Measurements from ENCODE around the gene PPP1R2. TPM values are rescaled to one million over a fixed set of nuclear protein-coding genes. Genes with fewer than 3 reads are reported as not detected.

The PPP1R2 gene
- total and polyA plus RNA-seq, 9 of the 15 experiments (the other 6 are each of a cell fraction or from before 2014, with no cell fraction given): 9.4 to 115 (median 40.3) TPM

GRCh38 chr3:195468841-195469240 lies 74.3 kb downstream of the PPP1R2 start (continued):
- TF ChIP-seq, protein P1, sequence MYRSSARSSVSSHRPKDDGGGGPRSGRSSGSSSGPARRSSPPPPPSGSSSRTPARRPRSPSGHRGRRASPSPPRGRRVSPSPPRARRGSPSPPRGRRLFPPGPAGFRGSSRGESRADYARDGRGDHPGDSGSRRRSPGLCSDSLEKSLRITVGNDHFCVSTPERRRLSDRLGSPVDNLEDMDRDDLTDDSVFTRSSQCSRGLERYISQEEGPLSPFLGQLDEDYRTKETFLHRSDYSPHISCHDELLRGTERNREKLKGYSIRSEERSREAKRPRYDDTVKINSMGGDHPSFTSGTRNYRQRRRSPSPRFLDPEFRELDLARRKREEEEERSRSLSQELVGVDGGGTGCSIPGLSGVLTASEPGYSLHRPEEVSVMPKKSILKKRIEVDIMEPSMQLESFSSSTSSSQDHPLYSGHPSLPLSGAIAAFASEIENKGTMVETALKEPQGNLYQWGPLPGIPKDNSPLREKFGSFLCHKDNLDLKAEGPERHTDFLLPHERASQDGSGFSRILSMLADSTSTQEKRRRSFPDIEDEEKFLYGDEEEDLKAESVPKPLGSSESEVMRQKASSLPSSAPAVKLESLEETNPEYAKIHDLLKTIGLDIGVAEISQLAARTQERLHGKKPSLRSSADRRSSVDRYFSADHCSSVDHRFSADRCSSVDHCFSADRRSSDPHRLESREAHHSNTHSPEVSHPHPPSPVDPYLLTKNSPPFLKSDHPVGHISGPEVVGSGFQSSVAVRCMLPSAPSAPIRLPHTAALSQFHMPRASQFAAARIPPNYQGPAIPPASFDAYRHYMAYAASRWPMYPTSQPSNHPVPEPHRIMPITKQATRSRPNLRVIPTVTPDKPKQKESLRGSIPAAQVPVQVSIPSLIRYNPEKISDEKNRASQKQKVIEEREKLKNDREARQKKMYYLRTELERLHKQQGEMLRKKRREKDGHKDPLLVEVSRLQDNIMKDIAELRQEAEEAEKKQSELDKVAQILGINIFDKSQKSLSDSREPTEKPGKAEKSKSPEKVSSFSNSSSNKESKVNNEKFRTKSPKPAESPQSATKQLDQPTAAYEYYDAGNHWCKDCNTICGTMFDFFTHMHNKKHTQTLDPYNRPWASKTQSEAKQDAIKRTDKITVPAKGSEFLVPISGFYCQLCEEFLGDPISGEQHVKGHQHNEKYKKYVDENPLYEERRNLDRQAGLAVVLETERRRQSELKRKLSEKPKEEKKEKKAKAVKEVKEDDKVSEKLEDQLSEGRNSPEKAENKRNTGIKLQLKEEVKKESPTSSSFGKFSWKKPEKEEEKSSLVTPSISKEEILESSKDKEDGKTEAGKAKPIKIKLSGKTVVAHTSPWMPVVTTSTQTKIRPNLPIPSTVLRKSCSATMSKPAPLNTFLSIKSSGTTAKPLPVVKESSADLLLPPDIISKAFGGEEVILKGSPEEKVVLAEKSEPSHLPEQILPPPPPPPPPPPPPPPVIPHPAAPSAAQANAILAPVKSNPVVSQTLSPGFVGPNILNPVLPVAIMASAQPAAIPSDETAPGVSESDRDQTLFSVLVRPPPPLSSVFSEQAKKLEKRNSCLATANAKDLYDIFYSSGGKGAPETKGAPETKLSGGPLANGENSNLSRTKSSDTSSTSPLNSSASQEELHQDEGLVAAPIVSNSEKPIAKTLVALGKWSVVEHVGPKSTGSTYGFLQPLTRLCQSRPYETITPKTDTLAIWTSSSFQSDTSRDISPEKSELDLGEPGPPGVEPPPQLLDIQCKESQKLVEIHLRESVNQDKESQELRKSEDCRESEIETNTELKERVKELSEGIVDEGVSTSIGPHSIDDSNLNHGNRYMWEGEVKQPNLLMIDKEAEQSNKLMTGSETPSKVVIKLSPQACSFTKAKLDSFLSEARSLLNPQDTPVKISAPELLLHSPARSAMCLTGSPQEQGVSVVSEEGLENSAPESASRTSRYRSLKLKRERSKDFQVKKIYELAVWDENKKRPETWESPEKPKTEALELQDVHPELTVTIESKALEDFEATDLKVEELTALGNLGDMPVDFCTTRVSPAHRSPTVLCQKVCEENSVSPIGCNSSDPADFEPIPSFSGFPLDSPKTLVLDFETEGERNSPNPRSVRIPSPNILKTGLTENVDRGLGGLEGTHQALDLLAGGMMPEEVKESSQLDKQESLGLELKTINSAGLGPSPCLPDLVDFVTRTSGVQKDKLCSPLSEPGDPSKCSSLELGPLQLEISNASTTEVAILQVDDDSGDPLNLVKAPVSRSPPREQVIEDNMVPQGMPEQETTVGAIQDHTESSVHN (IDR thresholded peaks at IDR 0.05; ENCODE audit: borderline replicate concordance in 1 of 2, low read depth in 1 of 2): no peak
- TF ChIP-seq, protein P2, sequence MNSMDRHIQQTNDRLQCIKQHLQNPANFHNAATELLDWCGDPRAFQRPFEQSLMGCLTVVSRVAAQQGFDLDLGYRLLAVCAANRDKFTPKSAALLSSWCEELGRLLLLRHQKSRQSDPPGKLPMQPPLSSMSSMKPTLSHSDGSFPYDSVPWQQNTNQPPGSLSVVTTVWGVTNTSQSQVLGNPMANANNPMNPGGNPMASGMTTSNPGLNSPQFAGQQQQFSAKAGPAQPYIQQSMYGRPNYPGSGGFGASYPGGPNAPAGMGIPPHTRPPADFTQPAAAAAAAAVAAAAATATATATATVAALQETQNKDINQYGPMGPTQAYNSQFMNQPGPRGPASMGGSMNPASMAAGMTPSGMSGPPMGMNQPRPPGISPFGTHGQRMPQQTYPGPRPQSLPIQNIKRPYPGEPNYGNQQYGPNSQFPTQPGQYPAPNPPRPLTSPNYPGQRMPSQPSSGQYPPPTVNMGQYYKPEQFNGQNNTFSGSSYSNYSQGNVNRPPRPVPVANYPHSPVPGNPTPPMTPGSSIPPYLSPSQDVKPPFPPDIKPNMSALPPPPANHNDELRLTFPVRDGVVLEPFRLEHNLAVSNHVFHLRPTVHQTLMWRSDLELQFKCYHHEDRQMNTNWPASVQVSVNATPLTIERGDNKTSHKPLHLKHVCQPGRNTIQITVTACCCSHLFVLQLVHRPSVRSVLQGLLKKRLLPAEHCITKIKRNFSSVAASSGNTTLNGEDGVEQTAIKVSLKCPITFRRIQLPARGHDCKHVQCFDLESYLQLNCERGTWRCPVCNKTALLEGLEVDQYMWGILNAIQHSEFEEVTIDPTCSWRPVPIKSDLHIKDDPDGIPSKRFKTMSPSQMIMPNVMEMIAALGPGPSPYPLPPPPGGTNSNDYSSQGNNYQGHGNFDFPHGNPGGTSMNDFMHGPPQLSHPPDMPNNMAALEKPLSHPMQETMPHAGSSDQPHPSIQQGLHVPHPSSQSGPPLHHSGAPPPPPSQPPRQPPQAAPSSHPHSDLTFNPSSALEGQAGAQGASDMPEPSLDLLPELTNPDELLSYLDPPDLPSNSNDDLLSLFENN (IDR thresholded peaks at IDR 0.05; ENCODE audit: low read depth in 2 of 2, low read length in 2 of 2): no peak
- TF ChIP-seq, protein P3, sequence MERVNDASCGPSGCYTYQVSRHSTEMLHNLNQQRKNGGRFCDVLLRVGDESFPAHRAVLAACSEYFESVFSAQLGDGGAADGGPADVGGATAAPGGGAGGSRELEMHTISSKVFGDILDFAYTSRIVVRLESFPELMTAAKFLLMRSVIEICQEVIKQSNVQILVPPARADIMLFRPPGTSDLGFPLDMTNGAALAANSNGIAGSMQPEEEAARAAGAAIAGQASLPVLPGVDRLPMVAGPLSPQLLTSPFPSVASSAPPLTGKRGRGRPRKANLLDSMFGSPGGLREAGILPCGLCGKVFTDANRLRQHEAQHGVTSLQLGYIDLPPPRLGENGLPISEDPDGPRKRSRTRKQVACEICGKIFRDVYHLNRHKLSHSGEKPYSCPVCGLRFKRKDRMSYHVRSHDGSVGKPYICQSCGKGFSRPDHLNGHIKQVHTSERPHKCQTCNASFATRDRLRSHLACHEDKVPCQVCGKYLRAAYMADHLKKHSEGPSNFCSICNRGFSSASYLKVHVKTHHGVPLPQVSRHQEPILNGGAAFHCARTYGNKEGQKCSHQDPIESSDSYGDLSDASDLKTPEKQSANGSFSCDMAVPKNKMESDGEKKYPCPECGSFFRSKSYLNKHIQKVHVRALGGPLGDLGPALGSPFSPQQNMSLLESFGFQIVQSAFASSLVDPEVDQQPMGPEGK (CRISPR knock-in tag; IDR thresholded peaks at IDR 0.05; ENCODE audit: borderline replicate concordance): no peak
- TF ChIP-seq PURB (CRISPR knock-in tag; IDR thresholded peaks at IDR 0.05; ENCODE audit: low read depth) (no peak), PTTG1 (tag; IDR thresholded peaks at IDR 0.05; ENCODE audit: low read depth) (no peak), RBFOX2 (IDR thresholded peaks at IDR 0.05; ENCODE audit: low read depth, low read length) (no peak), MXI1 (IDR thresholded peaks at IDR 0.05; ENCODE audit: low read depth, low read length) (no peak), IRF1 (CRISPR knock-in tag; IDR thresholded peaks at IDR 0.05; ENCODE audit: borderline replicate concordance) (no peak), FOXA3 (CRISPR knock-in tag; conservative IDR thresholded peaks at IDR 0.05 in 1 of 2, IDR thresholded peaks at IDR 0.05 in 1 of 2) (no peak), RNF2 (IDR thresholded peaks at IDR 0.05) (no peak)

Measured in K562 (cell line).